HG03521 (cell line): Measurements from ENCODE around the gene SEMA4A.

Experiments used
- ATAC-seq: cut with Tn5 transposase; IDR thresholded peaks from one replicate; pipeline ENCODE4 v1.9.1; 2021; ENCODE audit warnings: mild to moderate bottlenecking, moderate library complexity; ENCODE audit not compliant: unreplicated experiment

SEMA4A gene

GRCh38 chr1:156134716-156135435 is 18.5 kb upstream of the SEMA4A start:
- no peak for ATAC-seq

GRCh38 chr1:156135930-156136871 is 17.2 kb upstream of the SEMA4A start:
- no peak for ATAC-seq

- no peak for ATAC-seq
Observed at GRCh38 chr1:156136970-156137483, 16.4 kb upstream of the SEMA4A start.

GRCh38 chr1:156138458-156138867 is 14.9 kb upstream of the SEMA4A start:
- ATAC-seq = no peak

GRCh38 chr1:156140879-156141707 is 12.3 kb upstream of the SEMA4A start:
- ATAC-seq = no peak

GRCh38 chr1:156143765-156144489 is 9.5 kb upstream of the SEMA4A start:
- ATAC-seq = no peak

GRCh38 chr1:156144742-156145141 is 8.6 kb upstream of the SEMA4A start:
- no peak for ATAC-seq

GRCh38 chr1:156145650-156146019 is 7.8 kb upstream of the SEMA4A start:
- ATAC-seq = no peak

GRCh38 chr1:156146020-156146768 is 7.2 kb upstream of the SEMA4A start:
- ATAC-seq = no peak

GRCh38 chr1:156146769-156147405 is 6.5 kb upstream of the SEMA4A start:
- ATAC-seq = no peak

- no peak for ATAC-seq
Observed at GRCh38 chr1:156148216-156148615, 5.2 kb upstream of the SEMA4A start.

GRCh38 chr1:156149374-156150332 is 3.7 kb upstream of the SEMA4A start:
- peak; percentile 48 for ATAC-seq

GRCh38 chr1:156150333-156151011 is 2.9 kb upstream of the SEMA4A start:
- no peak for ATAC-seq

- no peak for ATAC-seq
Observed at GRCh38 chr1:156151093-156151688, 2.2 kb upstream of the SEMA4A start.

GRCh38 chr1:156152628-156153027 is 757 bp upstream of the SEMA4A start:
- no peak for ATAC-seq

GRCh38 chr1:156154317-156154749 is 948 bp downstream of the SEMA4A start:
- peak; percentile 33 for ATAC-seq
